H1 (cell line): ENCODE results near the gene DHCR24. TPM values are rescaled to one million over a fixed set of nuclear protein-coding genes. Genes with fewer than 3 reads are reported as not detected.

ENCODE experiments used
- CTCF ChIA-PET: fragments of 300-600 bp; sonication (Branson Sonifier 250); formaldehyde crosslinking; loops from one replicate; lab custom pipeline; 2021; ENCODE audit not compliant: partially characterized antibody; lab: Charles Lee
- POLR2A ChIA-PET: fragments of 300-600 bp; sonication (Branson Sonifier 250); formaldehyde crosslinking; loops from one replicate; lab custom pipeline; 2021; ENCODE audit warnings: inconsistent platforms; ENCODE audit not compliant: partially characterized antibody; lab: Charles Lee
- DNase-seq, 2 experiments: peaks; one replicate each; pipeline versions ENCODE4 v3.0.0 to v3.0.0-alpha.2; 2010 to 2022; ENCODE audit warnings: low spot score in 2 of 2, low read depth in 1 of 2, mixed read lengths in 1 of 2
- FAIRE-seq: peaks from 2 replicates; lab custom pipeline; 2011; peaks lifted over from hg19 to GRCh38; lab: Jason Lieb, UNC
- H2AFZ ChIP-seq: 2 replicates; pipeline ENCODE4 v1.8.1; 2012; ENCODE audit warnings: low read length, inconsistent platforms
- H2AK5ac ChIP-seq: 2 replicates; pipeline ENCODE4 v1.6.1; 2013; ENCODE audit warnings: low read depth, low read length
- H2BK120ac ChIP-seq: replicated peaks from 2 replicates; pipeline ENCODE3; 2013; ENCODE audit warnings: low read depth, low read length, inconsistent platforms
- H2BK12ac ChIP-seq: 2 replicates; pipeline ENCODE4 v1.6.1; 2013; ENCODE audit warnings: low read depth, low read length
- H2BK15ac ChIP-seq: 2 replicates; pipeline ENCODE4 v1.6.1; 2013; ENCODE audit warnings: low read length
- H2BK20ac ChIP-seq: 2 replicates; pipeline ENCODE4 v1.6.1; 2013; ENCODE audit warnings: low read length
- H2BK5ac ChIP-seq: 2 replicates; pipeline ENCODE4 v1.6.1; 2013; ENCODE audit warnings: low read depth, low read length
- H3K14ac ChIP-seq: 2 replicates; pipeline ENCODE4 v1.6.1; 2013; ENCODE audit warnings: inconsistent platforms; ENCODE audit not compliant: insufficient read length
- H3K18ac ChIP-seq: 2 replicates; pipeline ENCODE4 v1.6.1; 2013; ENCODE audit warnings: low read length; ENCODE audit errors: extremely low read depth
- H3K23ac ChIP-seq: 2 replicates; pipeline ENCODE4 v1.6.1; 2013; ENCODE audit warnings: inconsistent platforms; ENCODE audit not compliant: insufficient read length
- H3K23me2 ChIP-seq: 2 replicates; pipeline ENCODE4 v1.6.1; 2013; ENCODE audit warnings: low read depth, low read length
- H3K27ac ChIP-seq: 2 replicates; pipeline ENCODE4 v1.6.1; 2011; ENCODE audit warnings: low read depth, low read length, inconsistent platforms
- H3K27me3 ChIP-seq, 4 experiments: replicated peaks in 1 of 4; 1 replicate in 1 of 4; 2 replicates in 3 of 4; pipeline versions ENCODE4 v1.6.1 to v1.8.1; 2011 to 2013; ENCODE audit warnings: low read length in 3 of 4, mild to moderate bottlenecking in 3 of 4, inconsistent platforms in 2 of 4, mixed read lengths in 2 of 4, moderate library complexity in 1 of 4; ENCODE audit not compliant: control insufficient read depth in 3 of 4, insufficient read depth in 3 of 4; ENCODE audit errors: extremely low read depth in 1 of 4
- H3K36me3 ChIP-seq, 4 experiments: 2 replicates each; pipeline versions ENCODE4 v1.6.1 to v1.8.1; 2011 to 2013; ENCODE audit warnings: mild to moderate bottlenecking in 4 of 4, low read length in 3 of 4, moderate library complexity in 2 of 4, control low read depth in 1 of 4, inconsistent platforms in 1 of 4; ENCODE audit not compliant: insufficient read depth in 4 of 4, control insufficient read depth in 2 of 4
- H3K4ac ChIP-seq: replicated peaks from 2 replicates; pipeline ENCODE3; 2013; ENCODE audit warnings: low read length, low read depth, mixed read lengths, inconsistent platforms; ENCODE audit not compliant: insufficient read length
- H3K4me1 ChIP-seq, 4 experiments: replicated peaks in 1 of 4; 1 replicate in 1 of 4; 2 replicates in 3 of 4; pipeline versions ENCODE4 v1.6.1 to v1.8.1; 2011 to 2013; ENCODE audit warnings: low read length in 3 of 4, inconsistent platforms in 2 of 4, mixed read lengths in 1 of 4; ENCODE audit not compliant: insufficient read depth in 4 of 4, control insufficient read depth in 3 of 4
- H3K4me2 ChIP-seq, 2 experiments: 2 replicates each; pipeline versions ENCODE4 v1.6.1 to v1.8.1; 2011 to 2013; ENCODE audit warnings: low read depth in 2 of 2, low read length in 2 of 2, control low read depth in 1 of 2, inconsistent platforms in 1 of 2, mild to moderate bottlenecking in 1 of 2; ENCODE audit not compliant: insufficient read depth in 1 of 2
- H3K4me3 ChIP-seq, 4 experiments: fragments of 200-600, 300-600 bp in 1 of 4; sonication (generic), shearing (Covaris generic), sonication (Bioruptor Twin) in 1 of 4; 2 replicates each; pipeline versions ENCODE4 v1.5.1 to v1.8.1; 2011 to 2016; ENCODE audit warnings: low read length in 4 of 4, low read depth in 3 of 4, control low read depth in 2 of 4, inconsistent platforms in 2 of 4, mild to moderate bottlenecking in 2 of 4, mixed read lengths in 1 of 4, moderate library complexity in 1 of 4; ENCODE audit not compliant: insufficient read depth in 2 of 4; ENCODE audit errors: extremely low read depth in 1 of 4
- H3K56ac ChIP-seq: replicated peaks from 2 replicates; pipeline ENCODE3; 2013; ENCODE audit warnings: low read depth, mild to moderate bottlenecking, mixed read lengths, low read length, inconsistent platforms; ENCODE audit not compliant: insufficient read length
- H3K79me1 ChIP-seq: 2 replicates; pipeline ENCODE4 v1.6.1; 2013; ENCODE audit warnings: low read depth, low read length, control low read depth
- H3K79me2 ChIP-seq, 2 experiments: 2 replicates each; pipeline versions ENCODE4 v1.6.1 to v1.8.1; 2012 to 2013; ENCODE audit warnings: low read length in 2 of 2, mild to moderate bottlenecking in 2 of 2, inconsistent platforms in 1 of 2; ENCODE audit not compliant: insufficient read depth in 2 of 2, control insufficient read depth in 1 of 2
- H3K9ac ChIP-seq, 4 experiments: replicated peaks in 1 of 4; 1 replicate in 1 of 4; 2 replicates in 3 of 4; pipeline versions ENCODE4 v1.6.1 to v1.8.1; 2011 to 2013; ENCODE audit warnings: low read depth in 3 of 4, low read length in 3 of 4, control low read depth in 2 of 4, mild to moderate bottlenecking in 2 of 4, moderate library complexity in 2 of 4, inconsistent platforms in 1 of 4; ENCODE audit errors: extremely low read depth in 1 of 4
- H3K9me3 ChIP-seq, 2 experiments: 2 replicates each; pipeline versions ENCODE4 v1.6.1 to v1.8.1; 2012 to 2013; ENCODE audit warnings: mild to moderate bottlenecking in 2 of 2, moderate library complexity in 2 of 2, control low read depth in 1 of 2, inconsistent platforms in 1 of 2, low read depth in 1 of 2, low read length in 1 of 2, mixed read lengths in 1 of 2; ENCODE audit not compliant: insufficient read depth in 2 of 2
- H4K20me1 ChIP-seq, 2 experiments: replicated peaks in 1 of 2; 2 replicates each; pipeline versions ENCODE3 to v1.8.1; 2011 to 2013; ENCODE audit warnings: inconsistent platforms in 2 of 2, low read length in 2 of 2, mild to moderate bottlenecking in 1 of 2; ENCODE audit not compliant: insufficient read depth in 2 of 2, control insufficient read depth in 1 of 2
- H4K5ac ChIP-seq: 2 replicates; pipeline ENCODE4 v1.6.1; 2013; ENCODE audit warnings: low read length, low read depth, mixed read lengths, inconsistent platforms; ENCODE audit not compliant: insufficient read length
- H4K8ac ChIP-seq: 2 replicates; pipeline ENCODE4 v1.8.0; 2013; ENCODE audit warnings: mild to moderate bottlenecking, moderate library complexity, low read length, inconsistent platforms; ENCODE audit not compliant: insufficient read depth; ENCODE audit errors: extremely low read depth
- H4K91ac ChIP-seq: replicated peaks from 2 replicates; pipeline ENCODE3; 2013; ENCODE audit warnings: low read length, mixed read lengths, inconsistent platforms; ENCODE audit not compliant: insufficient read length
- CHD2 ChIP-seq: IDR thresholded peaks from 2 replicates; pipeline ENCODE4 v1.6.1; 2012; ENCODE audit warnings: low read length, improper control_type of control experiment
- WGBS, 2 experiments: shearing (Covaris generic) in 1 of 2; methylation state at CpG; one replicate each; pipeline versions ENCODE4 v1.1.6 to v1.1.7; 2013 to 2015; ENCODE audit warnings: low lambda C conversion rate in 2 of 2, mixed read lengths in 2 of 2, inconsistent platforms in 1 of 2, low coverage in 1 of 2, missing lambda C conversion rate in 1 of 2; ENCODE audit not compliant: insufficient replicate concordance in 2 of 2, insufficient coverage in 1 of 2, insufficient read length in 1 of 2; ENCODE audit errors: extremely low coverage in 1 of 2, missing lambda C conversion rate in 1 of 2; 5-methylcytosine and 5-hydroxymethylcytosine counted together
- polyA plus RNA-seq, 7 experiments: library from polyadenylated mRNA; depleted of rRNA in 3 of 7; stranded (reverse) in 5 of 7; unstranded in 2 of 7; fragments of >200 nt in 5 of 7; fragments of 200-250 nt in 2 of 7; gene quantifications; 1 replicate in 5 of 7; 2 replicates in 1 of 7; 4 replicates in 1 of 7; pipeline versions ENCODE4 v1.2.1 to v1.2.3, GENCODE V29; 2011 to 2013; ENCODE audit warnings: missing spikeins in 2 of 7, mixed read lengths in 2 of 7
- total RNA-seq: library from RNA; stranded (reverse); fragmentation: NEBNext Ultra II Directional; extraction: Animal tissue kit (Norgen Biotek cat#: 25700); gene quantifications from 2 replicates; pipeline ENCODE4 v1.2.1, GENCODE V29; 2021

The DHCR24 gene
- total and polyA plus RNA-seq, 2 of the 8 experiments (the other 6 are each of a cell fraction or from before 2014, with no cell fraction given) = 370 to 419 TPM

- peaks cover 0 to 39% of the 10 kb centered on the region in 2 experiments; a peak in 2 of 4 replicates for H3K79me2 ChIP-seq
- no peak overlapping the region for H2AK5ac ChIP-seq
- H2BK15ac ChIP-seq = no peak overlapping the region
- no peak overlapping the region for H3K9ac ChIP-seq
- no peak overlapping the region for H3K14ac ChIP-seq
- H3K56ac ChIP-seq = no peak overlapping the region
- TF ChIP-seq CHD2 = no peak
- no peaks in the 10 kb centered on the region; the same call in 1 of the 2 replicates for H3K79me1 ChIP-seq
- H3K4ac ChIP-seq = no peak overlapping the region
- H3K23ac ChIP-seq = no peak overlapping the region
- DNase-seq = no peak
- H2AFZ ChIP-seq = no peak overlapping the region
- H2BK20ac ChIP-seq = no peak overlapping the region
- no peak overlapping the region for H3K4me2 ChIP-seq
- FAIRE-seq = no peak
- peaks cover 5 to 31% of the 10 kb centered on the region in 2 experiments for H4K20me1 ChIP-seq
- no peak overlapping the region for H4K8ac ChIP-seq
- ChIA-PET CTCF (interaction anchor here (1.5 to 4.0 kb wide), 2 partner anchors 9 to 71 kb away, joined by 3 to 15 read pairs; no protein-coding TSS in a partner anchor), POLR2A (no interaction called here)
- no peak overlapping the region for H2BK5ac ChIP-seq
- H2BK120ac ChIP-seq = no peak overlapping the region
- H3K27me3 ChIP-seq = no peaks in the 10 kb centered on the region
- no peak overlapping the region for H3K4me3 ChIP-seq
- H3K4me1 ChIP-seq = peaks cover 0 to 4% (median under 1%) of the 10 kb centered on the region in 4 experiments; a peak in 1 of 7 replicates
- WGBS, 2 experiments = 92% methylated on average over 5 of the region's 5 CpGs; no CpG with 5 or more reads in 1 of the 2 experiments
- no peak overlapping the region for H4K91ac ChIP-seq
- no peaks in the 10 kb centered on the region for H3K9me3 ChIP-seq
- H3K23me2 ChIP-seq = no peaks in the 10 kb centered on the region
- H2BK12ac ChIP-seq = no peak overlapping the region
- H3K36me3 ChIP-seq = peaks cover 34 to 78% (median 59%) of the 10 kb centered on the region in 4 experiments
- H3K18ac ChIP-seq = no peak overlapping the region
- no peak overlapping the region for H4K5ac ChIP-seq
- no peak overlapping the region for H3K27ac ChIP-seq
These were observed 12.0 kb downstream of the DHCR24 start for GRCh38 chr1:54875000-54875399.
